Mesothelial cell of epicardium (in vitro differentiated cells): ENCODE measurements around the gene TM9SF4. TPM values are rescaled to one million over a fixed set of nuclear protein-coding genes. Genes with fewer than 3 reads are reported as not detected.

Experiments
- DNase-seq, 2 experiments: peaks; one replicate each; pipeline ENCODE4 v3.0.0; 2021; ENCODE audit warnings: low spot score in 2 of 2; ENCODE audit not compliant: unreplicated experiment in 2 of 2
- H3K27ac Mint-ChIP-seq: 2 replicates; pipeline ENCODE4 v1.8.0; 2021; ENCODE audit warnings: mixed read lengths
- H3K27me3 Mint-ChIP-seq: 2 replicates; pipeline ENCODE4 v1.8.0; 2021; ENCODE audit warnings: low read depth, mixed read lengths
- H3K36me3 Mint-ChIP-seq: 2 replicates; pipeline ENCODE4 v1.8.0; 2021; ENCODE audit warnings: mixed read lengths
- H3K4me1 Mint-ChIP-seq: 2 replicates; pipeline ENCODE4 v1.8.0; 2021; ENCODE audit warnings: mixed read lengths
- H3K4me3 Mint-ChIP-seq: 2 replicates; pipeline ENCODE4 v1.8.0; 2021; ENCODE audit warnings: mild to moderate bottlenecking, moderate library complexity, mixed read lengths
- H3K9me3 Mint-ChIP-seq: 2 replicates; pipeline ENCODE4 v1.8.0; 2021; ENCODE audit warnings: mixed read lengths
- CTCF ChIP-seq: fragments of 200-600 bp; sonication (generic); IDR thresholded peaks from one replicate; pipeline ENCODE4 v1.5.0; 2021; ENCODE audit warnings: antibody characterized with exemption; ENCODE audit not compliant: unreplicated experiment
- total RNA-seq: library from RNA; stranded (reverse); gene quantifications from 3 replicates; pipeline ENCODE4 v1.2.1, GENCODE V29; 2021

Gene TM9SF4
- total RNA-seq, 1 donor from 2014 or later: 77.8 TPM

DNA sequence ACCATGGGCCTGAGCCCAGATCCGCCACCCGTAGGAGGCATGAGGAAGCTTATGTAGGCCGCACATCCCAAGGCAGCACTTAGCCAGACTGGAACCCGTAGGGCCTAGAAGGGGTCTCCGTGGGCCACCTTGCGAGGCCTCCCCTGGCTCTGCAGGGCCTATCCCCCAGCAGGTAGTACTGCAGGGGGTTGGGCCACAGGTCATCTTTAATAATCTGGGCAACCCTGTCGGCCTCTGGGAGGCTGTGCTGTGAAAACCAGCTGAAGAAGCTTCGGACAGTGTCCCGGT is 79.6 kb downstream of the TM9SF4 start:
- Mint-ChIP-seq H3K4me3 (peak overlapping the region; percentile 78), H3K9me3 (no peaks in the 10 kb centered on the region), H3K27ac (peak overlapping the region; percentile 75), H3K4me1 (peaks cover 27% of the 10 kb centered on the region), H3K27me3 (no peaks in the 10 kb centered on the region), H3K36me3 (peaks cover 5% of the 10 kb centered on the region)
- DNase-seq: no peak
- no peak for TF ChIP-seq CTCF

GRCh38 chr20:32189691-32190615 is 80.4 kb downstream of the TM9SF4 start:
- Mint-ChIP-seq H3K4me3 (peak overlapping the region; percentile 80), H3K27me3 (no peaks in the 10 kb centered on the region), H3K9me3 (no peaks in the 10 kb centered on the region), H3K36me3 (peaks cover 9% of the 10 kb centered on the region), H3K27ac (peak overlapping the region; percentile 75), H3K4me1 (peaks cover 27% of the 10 kb centered on the region)
- no peak for TF ChIP-seq CTCF
- DNase-seq: peak; percentile 34 to 76

DNA sequence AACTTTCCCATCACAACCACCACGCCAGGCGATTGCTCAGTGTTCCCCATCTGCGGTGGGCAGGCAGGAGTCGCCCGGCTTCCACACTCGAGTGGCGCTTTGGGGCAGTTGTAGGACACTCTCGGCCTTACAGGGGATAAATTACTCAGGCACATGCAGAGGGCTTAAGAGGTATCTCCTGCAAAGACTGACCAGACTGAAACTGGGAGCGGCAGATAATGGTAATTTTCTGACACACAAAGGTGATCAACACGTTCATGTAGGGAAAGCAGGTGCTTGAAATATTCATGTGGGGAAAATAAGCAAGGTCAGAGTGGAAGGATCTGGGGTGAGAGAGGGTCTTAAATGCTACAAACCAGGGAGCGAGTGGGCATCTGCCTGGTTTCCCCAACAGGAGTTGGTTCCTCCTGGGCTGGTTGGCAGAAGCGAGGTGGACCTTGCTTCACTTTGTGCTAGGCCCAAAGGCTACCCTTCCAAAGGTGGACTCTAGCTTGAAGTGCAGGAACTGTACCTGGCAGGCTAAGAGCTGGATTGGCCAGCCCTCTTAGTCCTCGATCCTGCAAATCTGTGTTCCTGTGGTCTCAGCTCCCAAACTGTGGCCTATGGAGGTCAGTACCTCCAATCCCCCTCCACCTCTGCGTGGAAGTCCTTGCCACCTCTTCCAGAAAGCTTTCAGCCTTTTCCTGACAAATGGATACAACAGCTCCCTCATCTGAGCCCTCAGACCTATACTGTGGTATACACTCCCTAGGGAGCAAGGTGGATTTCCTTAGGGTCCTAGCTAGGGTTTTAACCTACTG is 81.3 kb downstream of the TM9SF4 start:
- H3K4me1 Mint-ChIP-seq: peaks cover 27% of the 10 kb centered on the region
- H3K9me3 Mint-ChIP-seq: no peaks in the 10 kb centered on the region
- no peak for DNase-seq
- H3K4me3 Mint-ChIP-seq: peak overlapping the region; percentile 80
- TF ChIP-seq CTCF: no peak
- peak overlapping the region; percentile 47 for H3K27ac Mint-ChIP-seq
- peaks cover 14% of the 10 kb centered on the region for H3K36me3 Mint-ChIP-seq
- no peaks in the 10 kb centered on the region for H3K27me3 Mint-ChIP-seq

DNA sequence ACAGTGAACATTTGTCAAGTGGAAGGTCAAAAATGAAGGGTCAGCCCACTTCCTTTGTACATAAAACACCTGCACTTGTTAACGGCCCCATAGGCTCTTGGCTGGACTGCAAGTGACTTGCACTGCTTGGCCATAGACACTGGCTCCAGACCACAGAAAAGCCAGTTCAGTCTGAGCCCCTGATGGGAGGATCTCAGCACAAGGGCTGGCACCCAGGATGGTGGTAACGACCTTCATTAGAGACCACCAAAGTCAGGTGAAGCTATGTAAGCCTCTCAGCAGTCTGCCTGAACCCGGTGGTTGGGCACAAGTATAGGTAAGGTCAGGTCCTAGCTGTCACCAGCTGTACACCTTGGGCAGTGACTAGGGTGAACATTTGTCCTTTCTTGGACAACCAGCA is 81.9 kb downstream of the TM9SF4 start:
- peaks cover 14% of the 10 kb centered on the region for H3K36me3 Mint-ChIP-seq
- TF ChIP-seq CTCF: no peak
- peak overlapping the region; percentile 47 for H3K27ac Mint-ChIP-seq
- H3K4me1 Mint-ChIP-seq: peaks cover 27% of the 10 kb centered on the region
- H3K9me3 Mint-ChIP-seq: no peaks in the 10 kb centered on the region
- no peak overlapping the region for H3K4me3 Mint-ChIP-seq
- no peaks in the 10 kb centered on the region for H3K27me3 Mint-ChIP-seq
- DNase-seq: no peak

GRCh38 chr20:32191873-32192272 is 82.4 kb downstream of the TM9SF4 start:
- H3K27ac Mint-ChIP-seq: peak overlapping the region; percentile 59
- H3K36me3 Mint-ChIP-seq: peaks cover 14% of the 10 kb centered on the region
- H3K9me3 Mint-ChIP-seq: no peaks in the 10 kb centered on the region
- no peak overlapping the region for H3K4me3 Mint-ChIP-seq
- H3K27me3 Mint-ChIP-seq: no peaks in the 10 kb centered on the region
- DNase-seq: no peak
- H3K4me1 Mint-ChIP-seq: peaks cover 27% of the 10 kb centered on the region
- no peak for TF ChIP-seq CTCF
